Skeletal muscle cell (primary cell): ENCODE data around the gene MTM1.
A peak's percentile ranks its signal among the peaks of the same experiment; 100 is the strongest.

Source experiments
- DNase-seq: peaks from one replicate; pipeline ENCODE4 v3.0.0-alpha.2; 2010; ENCODE audit warnings: low read depth
- H3K4me3 ChIP-seq: 2 replicates; pipeline ENCODE4 v1.5.1; 2011; ENCODE audit warnings: low read depth, mild to moderate bottlenecking, control low read depth, low read length, moderate library complexity

Gene MTM1

GRCh38 chrX:150568320-150569154 is at the start of gene MTM1:
Gene MTM1, plus strand, starts transcription at chrX:150568621. Its CDS starts 23,994 bp downstream, at chrX:150592615.
- DNase-seq: peak; percentile 85
- peak within 1 kb of the TSS; percentile 68 for H3K4me3 ChIP-seq

- H3K4me3 ChIP-seq: no peak overlapping the region
- DNase-seq: no peak
Measured at GRCh38 chrX:150522494-150522893, 45.9 kb upstream of the MTM1 start.

GRCh38 chrX:150525061-150525919 is 43.1 kb upstream of the MTM1 start:
- H3K4me3 ChIP-seq: no peak overlapping the region
- no peak for DNase-seq

GRCh38 chrX:150526692-150527091 is 41.7 kb upstream of the MTM1 start:
- H3K4me3 ChIP-seq: no peak overlapping the region
- no peak for DNase-seq

GRCh38 chrX:150527108-150527507 is 41.3 kb upstream of the MTM1 start:
- no peak for DNase-seq
- H3K4me3 ChIP-seq: no peak overlapping the region

GRCh38 chrX:150529587-150529986 is 38.8 kb upstream of the MTM1 start:
- no peak for DNase-seq
- no peak overlapping the region for H3K4me3 ChIP-seq

- DNase-seq: no peak
- H3K4me3 ChIP-seq: no peak overlapping the region
Measured at GRCh38 chrX:150530821-150531220, 37.6 kb upstream of the MTM1 start.

GRCh38 chrX:150531467-150531866 is 37.0 kb upstream of the MTM1 start:
- no peak overlapping the region for H3K4me3 ChIP-seq
- no peak for DNase-seq

GRCh38 chrX:150533863-150534262 is 34.6 kb upstream of the MTM1 start:
- no peak overlapping the region for H3K4me3 ChIP-seq
- no peak for DNase-seq

- no peak overlapping the region for H3K4me3 ChIP-seq
- DNase-seq: no peak
Measured at GRCh38 chrX:150536455-150537116, 31.8 kb upstream of the MTM1 start.

GRCh38 chrX:150537851-150538250 is 30.6 kb upstream of the MTM1 start:
- no peak for DNase-seq
- no peak overlapping the region for H3K4me3 ChIP-seq

- no peak overlapping the region for H3K4me3 ChIP-seq
- no peak for DNase-seq
Measured at GRCh38 chrX:150540965-150541364, 27.5 kb upstream of the MTM1 start.

GRCh38 chrX:150542846-150543229 is 25.6 kb upstream of the MTM1 start:
- no peak overlapping the region for H3K4me3 ChIP-seq
- DNase-seq: no peak

- H3K4me3 ChIP-seq: no peak overlapping the region
- no peak for DNase-seq
Measured at GRCh38 chrX:150543230-150544155, 24.9 kb upstream of the MTM1 start.

- no peak overlapping the region for H3K4me3 ChIP-seq
- no peak for DNase-seq
Measured at GRCh38 chrX:150544222-150544787, 24.1 kb upstream of the MTM1 start.

- H3K4me3 ChIP-seq: no peak overlapping the region
- DNase-seq: no peak
Measured at GRCh38 chrX:150544835-150545770, 23.3 kb upstream of the MTM1 start.

- DNase-seq: no peak
Measured at GRCh38 chrX:150546711-150547153, 21.7 kb upstream of the MTM1 start.

More at GRCh38 chrX:150546711-150547153, 21.7 kb upstream of the MTM1 start:
- no peak overlapping the region for H3K4me3 ChIP-seq
